ENCODE measurements around the gene OSBPL8. TPM values are rescaled to one million over a fixed set of nuclear protein-coding genes. Genes with fewer than 3 reads are reported as not detected.

The OSBPL8 gene
- total and polyA plus RNA-seq, 2 experiments from 2014 or later = 20.1 to 82.5 TPM

- H3K79me2 ChIP-seq = peaks cover 93% of the 10 kb centered on the region
- H3K4me3 ChIP-seq = no peak overlapping the region
- no peaks in the 10 kb centered on the region for H3K4me1 ChIP-seq (ENCODE audit: insufficient read depth)
- WGBS (ENCODE audit: low lambda C conversion rate, missing lambda C conversion rate) = 60% methylated on average over 6 of the region's 6 CpGs
- no peaks in the 10 kb centered on the region for H3K27me3 ChIP-seq
- no peaks in the 10 kb centered on the region for H3K9me2 ChIP-seq (replicated peaks; ENCODE audit: insufficient read depth)
- no peak overlapping the region for H3K27ac ChIP-seq
- H3K4me2 ChIP-seq = no peak overlapping the region
- no peaks in the 10 kb centered on the region for H3K36me3 ChIP-seq (replicated peaks; ENCODE audit: insufficient read depth, low read depth)
- DNase-seq (ENCODE audit: low spot score) = no peak
- H3K9me3 ChIP-seq (ENCODE audit: low read depth) = no peaks in the 10 kb centered on the region
- TF ChIP-seq CTCF (IDR thresholded peaks at IDR 0.05; ENCODE audit: poor library complexity) = no peak
- no peak for TF ChIP-seq EZH2 (IDR thresholded peaks at IDR 0.05; ENCODE audit: borderline replicate concordance)
- no peak for TF ChIP-seq EZH2phosphoT487 (IDR thresholded peaks at IDR 0.05; ENCODE audit: low read depth, severe bottlenecking, unreplicated experiment)
- no peak overlapping the region for H2AFZ ChIP-seq
- peaks cover 4% of the 10 kb centered on the region for H4K20me1 ChIP-seq (ENCODE audit: insufficient read depth, poor library complexity, severe bottlenecking)
These were observed 19.8 kb downstream of the OSBPL8 start for GRCh38 chr12:76539727-76540126.

GRCh38 chr12:76537923-76538322 is 21.6 kb downstream of the OSBPL8 start:
- Histone ChIP-seq H3K4me3 (no peak overlapping the region), H3K27me3 (no peaks in the 10 kb centered on the region), H3K4me1 (ENCODE audit: insufficient read depth) (no peaks in the 10 kb centered on the region), H3K27ac (no peak overlapping the region), H3K9me2 (replicated peaks; ENCODE audit: insufficient read depth) (no peaks in the 10 kb centered on the region), H2AFZ (no peak overlapping the region), H3K4me2 (no peak overlapping the region), H4K20me1 (ENCODE audit: insufficient read depth, poor library complexity, severe bottlenecking) (peaks cover 4% of the 10 kb centered on the region), H3K79me2 (peaks cover 88% of the 10 kb centered on the region), H3K9me3 (ENCODE audit: low read depth) (no peaks in the 10 kb centered on the region), H3K36me3 (replicated peaks; ENCODE audit: insufficient read depth, low read depth) (no peaks in the 10 kb centered on the region)
- 82% methylated on average over 2 of the region's 2 CpGs for WGBS (ENCODE audit: low lambda C conversion rate, missing lambda C conversion rate)
- DNase-seq (ENCODE audit: low spot score) = no peak
- no peak for TF ChIP-seq EZH2phosphoT487 (IDR thresholded peaks at IDR 0.05; ENCODE audit: low read depth, severe bottlenecking, unreplicated experiment)
- TF ChIP-seq CTCF (IDR thresholded peaks at IDR 0.05; ENCODE audit: poor library complexity) = no peak
- TF ChIP-seq EZH2 (IDR thresholded peaks at IDR 0.05; ENCODE audit: borderline replicate concordance) = no peak

- H3K9me2 ChIP-seq (replicated peaks; ENCODE audit: insufficient read depth) = no peaks in the 10 kb centered on the region
- no peak overlapping the region for H3K4me2 ChIP-seq
- H2AFZ ChIP-seq = no peak overlapping the region
- no peaks in the 10 kb centered on the region for H3K27me3 ChIP-seq
- peaks cover 81% of the 10 kb centered on the region for H3K79me2 ChIP-seq
- no peak for DNase-seq (ENCODE audit: low spot score)
- H3K9me3 ChIP-seq (ENCODE audit: low read depth) = no peaks in the 10 kb centered on the region
- 97% methylated on average over 5 of the region's 5 CpGs for WGBS (ENCODE audit: low lambda C conversion rate, missing lambda C conversion rate)
- TF ChIP-seq EZH2phosphoT487 (IDR thresholded peaks at IDR 0.05; ENCODE audit: low read depth, severe bottlenecking, unreplicated experiment) (no peak), EZH2 (IDR thresholded peaks at IDR 0.05; ENCODE audit: borderline replicate concordance) (no peak), CTCF (IDR thresholded peaks at IDR 0.05; ENCODE audit: poor library complexity) (no peak)
- H3K4me3 ChIP-seq = no peak overlapping the region
- H3K27ac ChIP-seq = no peak overlapping the region
- H3K4me1 ChIP-seq (ENCODE audit: insufficient read depth) = no peaks in the 10 kb centered on the region
- H3K36me3 ChIP-seq (replicated peaks; ENCODE audit: insufficient read depth, low read depth) = no peaks in the 10 kb centered on the region
- H4K20me1 ChIP-seq (ENCODE audit: insufficient read depth, poor library complexity, severe bottlenecking) = peaks cover 4% of the 10 kb centered on the region
These were observed 23.0 kb downstream of the OSBPL8 start for GRCh38 chr12:76536546-76536945.

GRCh38 chr12:76535170-76535569 is 24.4 kb downstream of the OSBPL8 start:
- H4K20me1 ChIP-seq (ENCODE audit: insufficient read depth, poor library complexity, severe bottlenecking) = no peaks in the 10 kb centered on the region
- peaks cover 74% of the 10 kb centered on the region for H3K79me2 ChIP-seq
- TF ChIP-seq CTCF (IDR thresholded peaks at IDR 0.05; ENCODE audit: poor library complexity) (no peak), EZH2 (IDR thresholded peaks at IDR 0.05; ENCODE audit: borderline replicate concordance) (no peak), EZH2phosphoT487 (IDR thresholded peaks at IDR 0.05; ENCODE audit: low read depth, severe bottlenecking, unreplicated experiment) (no peak)
- H3K4me2 ChIP-seq = no peak overlapping the region
- H3K4me3 ChIP-seq = no peak overlapping the region
- no peak overlapping the region for H3K27ac ChIP-seq
- no peaks in the 10 kb centered on the region for H3K4me1 ChIP-seq (ENCODE audit: insufficient read depth)
- 90% methylated on average over 2 of the region's 2 CpGs for WGBS (ENCODE audit: low lambda C conversion rate, missing lambda C conversion rate)
- H3K27me3 ChIP-seq = no peaks in the 10 kb centered on the region
- H3K9me3 ChIP-seq (ENCODE audit: low read depth) = no peaks in the 10 kb centered on the region
- H2AFZ ChIP-seq = no peak overlapping the region
- H3K36me3 ChIP-seq (replicated peaks; ENCODE audit: insufficient read depth, low read depth) = no peaks in the 10 kb centered on the region
- H3K9me2 ChIP-seq (replicated peaks; ENCODE audit: insufficient read depth) = no peaks in the 10 kb centered on the region
- DNase-seq (ENCODE audit: low spot score) = no peak
